ENCODE results near the gene ADAMTSL1.
A peak's percentile ranks its signal among the peaks of the same experiment; 100 is the strongest.

The ADAMTSL1 gene

GRCh38 chr9:18788256-18788655 lies 314.3 kb downstream of the ADAMTSL1 start:
- Histone ChIP-seq H3K36me3 (ENCODE audit: control insufficient read depth, insufficient read depth, low read length) (no peaks in the 10 kb centered on the region), H3K4me1 (ENCODE audit: control insufficient read depth, insufficient read depth, low read length) (no peaks in the 10 kb centered on the region), H3K4me3 (ENCODE audit: insufficient read depth, low read depth, low read length) (no peak overlapping the region), H3K27me3 (ENCODE audit: control insufficient read depth, insufficient read depth, low read length, poor library complexity, severe bottlenecking) (no peaks in the 10 kb centered on the region), H3K27ac (ENCODE audit: insufficient read depth, low read depth, low read length, poor library complexity, severe bottlenecking) (no peak overlapping the region), H3K9me3 (ENCODE audit: control insufficient read depth, low read length) (no peaks in the 10 kb centered on the region)
- 91 to 92% methylated on average over 10 of the region's 10 CpGs for WGBS, 2 experiments

GRCh38 chr9:18791074-18791473 lies 317.1 kb downstream of the ADAMTSL1 start:
- WGBS, 2 experiments = 24 to 36% methylated on average over 3 to 4 of the region's 5 CpGs
- Histone ChIP-seq H3K27ac (ENCODE audit: insufficient read depth, low read depth, low read length, poor library complexity, severe bottlenecking) (no peak overlapping the region), H3K4me1 (ENCODE audit: control insufficient read depth, insufficient read depth, low read length) (peaks cover 5% of the 10 kb centered on the region), H3K36me3 (ENCODE audit: control insufficient read depth, insufficient read depth, low read length) (no peaks in the 10 kb centered on the region), H3K4me3 (ENCODE audit: insufficient read depth, low read depth, low read length) (no peak overlapping the region), H3K9me3 (ENCODE audit: control insufficient read depth, low read length) (no peaks in the 10 kb centered on the region), H3K27me3 (ENCODE audit: control insufficient read depth, insufficient read depth, low read length, poor library complexity, severe bottlenecking) (no peaks in the 10 kb centered on the region)

GRCh38 chr9:18793122-18793521 lies 319.2 kb downstream of the ADAMTSL1 start:
- Histone ChIP-seq H3K36me3 (ENCODE audit: control insufficient read depth, insufficient read depth, low read length) (no peaks in the 10 kb centered on the region), H3K27ac (ENCODE audit: insufficient read depth, low read depth, low read length, poor library complexity, severe bottlenecking) (no peak overlapping the region), H3K4me1 (ENCODE audit: control insufficient read depth, insufficient read depth, low read length) (peaks cover 9% of the 10 kb centered on the region), H3K4me3 (ENCODE audit: insufficient read depth, low read depth, low read length) (no peak overlapping the region), H3K27me3 (ENCODE audit: control insufficient read depth, insufficient read depth, low read length, poor library complexity, severe bottlenecking) (no peaks in the 10 kb centered on the region), H3K9me3 (ENCODE audit: control insufficient read depth, low read length) (no peaks in the 10 kb centered on the region)
- WGBS, 2 experiments = 70 to 77% methylated on average over 2 of the region's 2 CpGs

GRCh38 chr9:18795947-18796671 lies 322.2 kb downstream of the ADAMTSL1 start:
- 57 to 63% methylated on average over 5 of the region's 5 CpGs for WGBS, 2 experiments
- H3K9me3 ChIP-seq (ENCODE audit: control insufficient read depth, low read length) = no peaks in the 10 kb centered on the region
- H3K27me3 ChIP-seq (ENCODE audit: control insufficient read depth, insufficient read depth, low read length, poor library complexity, severe bottlenecking) = no peaks in the 10 kb centered on the region
- peak overlapping the region; percentile 38 for H3K27ac ChIP-seq (ENCODE audit: insufficient read depth, low read depth, low read length, poor library complexity, severe bottlenecking)
- H3K4me1 ChIP-seq (ENCODE audit: control insufficient read depth, insufficient read depth, low read length) = peaks cover 17% of the 10 kb centered on the region
- no peak overlapping the region for H3K4me3 ChIP-seq (ENCODE audit: insufficient read depth, low read depth, low read length)
- H3K36me3 ChIP-seq (ENCODE audit: control insufficient read depth, insufficient read depth, low read length) = no peaks in the 10 kb centered on the region

GRCh38 chr9:18796696-18797270 lies 322.8 kb downstream of the ADAMTSL1 start:
- Histone ChIP-seq H3K4me3 (ENCODE audit: insufficient read depth, low read depth, low read length) (no peak overlapping the region), H3K36me3 (ENCODE audit: control insufficient read depth, insufficient read depth, low read length) (no peaks in the 10 kb centered on the region), H3K27ac (ENCODE audit: insufficient read depth, low read depth, low read length, poor library complexity, severe bottlenecking) (no peak overlapping the region), H3K27me3 (ENCODE audit: control insufficient read depth, insufficient read depth, low read length, poor library complexity, severe bottlenecking) (no peaks in the 10 kb centered on the region), H3K4me1 (ENCODE audit: control insufficient read depth, insufficient read depth, low read length) (peaks cover 17% of the 10 kb centered on the region), H3K9me3 (ENCODE audit: control insufficient read depth, low read length) (no peaks in the 10 kb centered on the region)
- 89 to 97% methylated on average over 3 of the region's 3 CpGs for WGBS, 2 experiments

- Histone ChIP-seq H3K27ac (ENCODE audit: insufficient read depth, low read depth, low read length, poor library complexity, severe bottlenecking) (no peak overlapping the region), H3K36me3 (ENCODE audit: control insufficient read depth, insufficient read depth, low read length) (no peaks in the 10 kb centered on the region), H3K4me1 (ENCODE audit: control insufficient read depth, insufficient read depth, low read length) (peaks cover 17% of the 10 kb centered on the region), H3K4me3 (ENCODE audit: insufficient read depth, low read depth, low read length) (no peak overlapping the region), H3K9me3 (ENCODE audit: control insufficient read depth, low read length) (no peaks in the 10 kb centered on the region), H3K27me3 (ENCODE audit: control insufficient read depth, insufficient read depth, low read length, poor library complexity, severe bottlenecking) (no peaks in the 10 kb centered on the region)
- WGBS, 2 experiments = 90 to 100% methylated on average over 1 of the region's 1 CpG
Measured at GRCh38 chr9:18798106-18798505, 324.2 kb downstream of the ADAMTSL1 start.

GRCh38 chr9:18798508-18799290 lies 324.7 kb downstream of the ADAMTSL1 start:
- H3K27me3 ChIP-seq (ENCODE audit: control insufficient read depth, insufficient read depth, low read length, poor library complexity, severe bottlenecking) = no peaks in the 10 kb centered on the region
- H3K4me1 ChIP-seq (ENCODE audit: control insufficient read depth, insufficient read depth, low read length) = peaks cover 17% of the 10 kb centered on the region
- no peaks in the 10 kb centered on the region for H3K9me3 ChIP-seq (ENCODE audit: control insufficient read depth, low read length)
- no peaks in the 10 kb centered on the region for H3K36me3 ChIP-seq (ENCODE audit: control insufficient read depth, insufficient read depth, low read length)
- no peak overlapping the region for H3K4me3 ChIP-seq (ENCODE audit: insufficient read depth, low read depth, low read length)
- no peak overlapping the region for H3K27ac ChIP-seq (ENCODE audit: insufficient read depth, low read depth, low read length, poor library complexity, severe bottlenecking)
- WGBS, 2 experiments = 90 to 91% methylated on average over 5 of the region's 5 CpGs

GRCh38 chr9:18799428-18799827 lies 325.5 kb downstream of the ADAMTSL1 start:
- Histone ChIP-seq H3K9me3 (ENCODE audit: control insufficient read depth, low read length) (no peaks in the 10 kb centered on the region), H3K4me1 (ENCODE audit: control insufficient read depth, insufficient read depth, low read length) (peaks cover 17% of the 10 kb centered on the region), H3K27me3 (ENCODE audit: control insufficient read depth, insufficient read depth, low read length, poor library complexity, severe bottlenecking) (no peaks in the 10 kb centered on the region), H3K36me3 (ENCODE audit: control insufficient read depth, insufficient read depth, low read length) (no peaks in the 10 kb centered on the region), H3K27ac (ENCODE audit: insufficient read depth, low read depth, low read length, poor library complexity, severe bottlenecking) (no peak overlapping the region), H3K4me3 (ENCODE audit: insufficient read depth, low read depth, low read length) (no peak overlapping the region)
- 83 to 85% methylated on average over 2 of the region's 2 CpGs for WGBS, 2 experiments

- Histone ChIP-seq H3K4me1 (ENCODE audit: control insufficient read depth, insufficient read depth, low read length) (peaks cover 21% of the 10 kb centered on the region), H3K4me3 (ENCODE audit: insufficient read depth, low read depth, low read length) (no peak overlapping the region), H3K27me3 (ENCODE audit: control insufficient read depth, insufficient read depth, low read length, poor library complexity, severe bottlenecking) (no peaks in the 10 kb centered on the region), H3K27ac (ENCODE audit: insufficient read depth, low read depth, low read length, poor library complexity, severe bottlenecking) (no peak overlapping the region), H3K9me3 (ENCODE audit: control insufficient read depth, low read length) (no peaks in the 10 kb centered on the region), H3K36me3 (ENCODE audit: control insufficient read depth, insufficient read depth, low read length) (no peaks in the 10 kb centered on the region)
- 93 to 95% methylated on average over 3 of the region's 4 CpGs for WGBS, 2 experiments
Measured at GRCh38 chr9:18800579-18800978, 326.6 kb downstream of the ADAMTSL1 start.

- H3K27me3 ChIP-seq (ENCODE audit: control insufficient read depth, insufficient read depth, low read length, poor library complexity, severe bottlenecking) = no peaks in the 10 kb centered on the region
- no peaks in the 10 kb centered on the region for H3K36me3 ChIP-seq (ENCODE audit: control insufficient read depth, insufficient read depth, low read length)
- no peaks in the 10 kb centered on the region for H3K9me3 ChIP-seq (ENCODE audit: control insufficient read depth, low read length)
- H3K4me1 ChIP-seq (ENCODE audit: control insufficient read depth, insufficient read depth, low read length) = peaks cover 6% of the 10 kb centered on the region
- H3K27ac ChIP-seq (ENCODE audit: insufficient read depth, low read depth, low read length, poor library complexity, severe bottlenecking) = no peak overlapping the region
- 51 to 60% methylated on average over 5 of the region's 5 CpGs for WGBS, 2 experiments
- no peak overlapping the region for H3K4me3 ChIP-seq (ENCODE audit: insufficient read depth, low read depth, low read length)
Measured at GRCh38 chr9:18805386-18805785, 331.4 kb downstream of the ADAMTSL1 start.

All from ectodermal cell (in vitro differentiated cells).